ENCODE data around the gene ANKFY1.

DNA sequence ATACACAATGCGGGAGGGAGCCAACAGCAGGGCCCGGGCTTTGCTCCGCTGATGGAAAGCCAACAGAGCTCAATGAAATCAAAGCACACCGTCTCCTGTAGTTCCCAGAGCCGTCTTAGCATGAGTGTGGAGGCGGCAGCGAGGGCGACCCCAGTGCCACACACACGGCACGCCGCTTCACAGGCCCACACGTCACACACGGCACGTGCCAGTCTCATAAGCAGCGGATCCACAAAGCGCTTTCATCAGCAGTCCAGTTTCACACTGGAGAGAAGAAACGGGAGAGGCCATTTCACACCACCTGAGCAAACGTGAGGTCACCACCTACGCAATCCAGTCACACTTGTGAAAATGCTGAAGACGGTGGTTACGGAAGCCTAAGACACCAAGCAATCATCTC, 86.0 kb downstream of the ANKFY1 start:
- TF ChIP-seq POLR2A (IDR thresholded peaks at IDR 0.05; ENCODE audit: low read depth, low read length) (no peak), TAF1 (IDR thresholded peaks at IDR 0.05; ENCODE audit: low read depth, low read length) (no peak)
